ENCODE data around the gene ZNF319.

ZNF319 gene

DNA sequence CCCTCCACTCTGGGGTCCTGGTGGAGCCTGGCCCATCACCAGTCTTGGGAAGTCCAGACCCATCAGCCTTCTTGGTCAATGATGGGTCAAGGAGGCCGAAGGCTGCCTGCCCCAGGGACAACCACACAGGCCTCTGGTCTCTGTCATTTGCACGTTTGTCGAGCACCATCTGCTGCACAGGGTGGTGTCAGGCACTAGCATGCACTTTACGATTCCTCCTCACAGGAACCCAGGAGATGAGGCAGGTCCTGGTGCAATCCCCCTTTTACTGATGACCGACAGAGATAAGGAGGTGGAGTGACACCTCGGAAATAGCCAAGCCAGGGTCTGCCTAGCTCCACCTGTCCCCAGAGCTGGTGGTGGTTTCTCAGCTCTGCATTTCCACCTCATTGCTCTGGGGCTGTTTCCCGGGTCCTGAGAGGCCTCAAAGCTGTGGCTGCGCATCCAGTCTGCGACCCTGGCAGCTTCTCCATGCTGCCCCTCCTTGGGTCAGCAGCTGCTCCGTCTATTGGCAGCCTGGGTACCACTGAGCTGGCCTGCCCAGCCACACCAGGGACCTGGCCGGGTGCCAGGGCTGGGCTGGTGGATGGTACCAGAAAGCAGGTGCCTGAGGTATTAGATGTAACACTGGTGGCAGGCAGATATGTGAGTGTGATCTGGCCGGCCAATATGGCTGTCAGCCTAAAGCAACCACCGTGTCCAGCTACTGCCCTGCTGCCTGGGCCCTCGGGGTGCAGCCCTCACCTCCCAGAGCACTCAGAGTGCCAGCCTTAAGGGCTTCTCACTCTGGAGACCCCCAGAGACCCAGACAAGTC is 35.1 kb upstream of the ZNF319 start:
- TF ChIP-seq, protein P1, sequence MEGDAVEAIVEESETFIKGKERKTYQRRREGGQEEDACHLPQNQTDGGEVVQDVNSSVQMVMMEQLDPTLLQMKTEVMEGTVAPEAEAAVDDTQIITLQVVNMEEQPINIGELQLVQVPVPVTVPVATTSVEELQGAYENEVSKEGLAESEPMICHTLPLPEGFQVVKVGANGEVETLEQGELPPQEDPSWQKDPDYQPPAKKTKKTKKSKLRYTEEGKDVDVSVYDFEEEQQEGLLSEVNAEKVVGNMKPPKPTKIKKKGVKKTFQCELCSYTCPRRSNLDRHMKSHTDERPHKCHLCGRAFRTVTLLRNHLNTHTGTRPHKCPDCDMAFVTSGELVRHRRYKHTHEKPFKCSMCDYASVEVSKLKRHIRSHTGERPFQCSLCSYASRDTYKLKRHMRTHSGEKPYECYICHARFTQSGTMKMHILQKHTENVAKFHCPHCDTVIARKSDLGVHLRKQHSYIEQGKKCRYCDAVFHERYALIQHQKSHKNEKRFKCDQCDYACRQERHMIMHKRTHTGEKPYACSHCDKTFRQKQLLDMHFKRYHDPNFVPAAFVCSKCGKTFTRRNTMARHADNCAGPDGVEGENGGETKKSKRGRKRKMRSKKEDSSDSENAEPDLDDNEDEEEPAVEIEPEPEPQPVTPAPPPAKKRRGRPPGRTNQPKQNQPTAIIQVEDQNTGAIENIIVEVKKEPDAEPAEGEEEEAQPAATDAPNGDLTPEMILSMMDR (conservative IDR thresholded peaks at IDR 0.05) = no peak
- no peak for TF ChIP-seq ZFX (IDR thresholded peaks at IDR 0.05)
- H3K27ac ChIP-seq = no peak overlapping the region

DNA sequence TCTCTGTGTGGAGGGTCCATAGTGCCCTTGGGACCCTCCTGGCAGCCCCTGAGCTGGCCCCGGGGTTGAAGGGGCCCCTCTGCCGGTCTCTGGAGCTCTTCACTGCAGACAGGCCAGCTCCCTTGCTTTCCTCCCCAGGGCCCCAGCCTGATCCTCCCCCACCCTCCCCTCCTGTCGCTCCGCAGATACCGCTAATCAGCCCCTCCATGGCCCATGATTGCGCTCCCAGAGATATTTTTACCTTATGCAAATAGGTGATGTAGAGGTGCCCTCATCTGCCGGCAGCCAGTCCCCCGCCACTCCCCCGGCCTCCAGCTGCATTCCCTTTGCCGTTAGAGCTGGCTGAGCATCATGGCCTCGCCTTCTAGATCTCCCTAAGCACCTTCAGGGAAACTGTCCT is 34.3 kb upstream of the ZNF319 start:
- TF ChIP-seq, protein P1 (conservative IDR thresholded peaks at IDR 0.05) = no peak
- no peak for TF ChIP-seq ZFX (IDR thresholded peaks at IDR 0.05)
- H3K27ac ChIP-seq = no peak overlapping the region

DNA sequence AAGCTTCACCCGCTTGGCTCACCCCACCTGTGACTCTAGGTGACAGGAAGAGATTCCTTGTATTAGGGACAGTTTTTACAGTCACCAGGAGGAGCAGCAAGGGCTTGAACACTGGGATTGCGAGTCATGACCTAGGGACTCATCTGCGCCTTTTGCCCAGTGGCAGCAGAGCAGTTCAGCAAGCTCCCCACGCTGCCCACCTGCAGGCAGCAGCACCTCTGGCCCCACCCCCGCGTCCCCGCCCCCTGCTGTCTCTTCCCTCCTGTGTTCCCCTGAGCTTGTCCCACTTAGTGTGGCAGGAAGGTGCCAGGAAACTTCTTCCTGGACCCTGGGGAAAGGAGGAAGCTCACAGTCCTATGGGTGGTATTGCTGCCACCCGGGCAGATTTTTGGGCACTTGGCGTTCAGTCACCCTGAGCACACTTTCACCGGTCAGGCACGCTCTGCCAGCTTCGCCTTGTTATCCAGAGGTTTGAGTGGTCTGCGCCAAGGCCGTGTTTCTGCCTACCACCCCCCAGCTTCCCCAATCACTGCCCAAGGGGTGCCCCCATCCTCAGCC is 33.7 kb upstream of the ZNF319 start:
- peak overlapping the region; percentile 98 for H3K27ac ChIP-seq
- TF ChIP-seq, protein P1 (conservative IDR thresholded peaks at IDR 0.05) = no peak
- TF ChIP-seq ZFX (IDR thresholded peaks at IDR 0.05) = no peak

DNA sequence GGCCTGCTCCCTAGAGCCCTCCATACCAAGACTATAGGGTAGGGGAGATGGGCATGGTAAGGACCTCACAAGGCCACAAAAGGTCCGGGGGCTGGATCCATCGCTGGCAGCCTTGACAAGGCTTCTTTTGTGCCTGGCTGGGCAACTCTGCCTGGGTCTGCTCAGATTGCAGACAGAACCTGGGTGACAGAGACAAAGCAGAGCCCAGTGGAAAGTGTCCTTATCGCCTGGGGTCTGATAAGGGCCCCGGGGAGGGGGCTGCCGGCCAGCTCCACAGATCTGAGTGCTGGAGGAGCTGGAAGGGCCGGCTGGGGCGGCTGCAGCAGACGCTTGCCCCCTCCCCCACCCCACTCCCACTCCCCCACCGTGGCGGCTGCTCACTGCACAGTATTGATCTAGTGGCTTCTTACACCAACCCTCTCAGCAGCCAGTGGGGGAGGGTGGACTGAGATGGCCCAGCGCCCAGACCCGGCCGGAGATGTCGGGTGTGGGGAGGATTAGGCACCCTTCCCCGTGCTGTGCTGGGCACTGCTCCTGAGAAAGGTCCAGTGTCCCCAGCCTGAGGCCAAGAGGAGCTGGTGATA is 32.3 kb upstream of the ZNF319 start:
- peak overlapping the region; percentile 98 for H3K27ac ChIP-seq
- no peak for TF ChIP-seq ZFX (IDR thresholded peaks at IDR 0.05)
- TF ChIP-seq, protein P1 (conservative IDR thresholded peaks at IDR 0.05) = no peak

DNA sequence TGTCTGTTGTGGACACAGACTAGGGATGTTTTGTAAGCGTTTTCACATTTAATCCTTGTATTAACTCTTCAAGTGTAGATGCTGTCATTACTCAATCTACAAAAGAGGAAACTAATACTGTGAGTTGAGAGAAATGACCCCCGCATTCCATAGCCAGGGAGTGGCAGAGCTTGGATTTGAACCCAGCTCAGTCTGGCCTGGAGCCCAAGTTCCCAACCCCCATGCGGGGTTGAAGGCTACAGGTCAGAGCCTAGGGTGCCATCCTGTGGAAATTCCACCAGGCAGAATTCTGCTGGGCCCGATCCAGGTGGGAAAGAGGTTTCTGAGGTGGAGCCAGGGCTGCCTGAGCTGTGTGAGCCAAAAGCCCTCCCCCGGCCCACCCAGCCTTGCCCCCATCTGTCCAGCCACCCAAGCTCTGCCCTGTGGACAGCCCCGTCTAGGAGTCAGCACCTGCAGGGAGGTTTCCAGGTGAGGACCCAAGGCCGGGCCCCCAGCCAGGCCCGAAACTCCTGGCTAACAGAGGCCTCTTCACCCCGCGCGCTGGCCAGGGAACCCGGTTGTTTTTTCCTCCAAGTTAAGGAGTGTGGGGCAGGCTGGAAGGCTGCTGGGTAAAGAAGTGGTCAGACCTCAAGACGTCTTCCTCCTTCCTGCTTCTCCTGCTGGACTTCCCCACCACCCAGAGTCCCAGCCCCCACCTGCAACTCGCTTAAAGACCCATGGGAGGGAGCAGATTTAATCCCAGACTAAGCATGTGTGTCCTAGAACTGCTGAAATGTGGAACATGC is 30.7 kb upstream of the ZNF319 start:
- no peak for TF ChIP-seq ZFX (IDR thresholded peaks at IDR 0.05)
- TF ChIP-seq, protein P1 (conservative IDR thresholded peaks at IDR 0.05) = no peak
- peak overlapping the region; percentile 98 for H3K27ac ChIP-seq

DNA sequence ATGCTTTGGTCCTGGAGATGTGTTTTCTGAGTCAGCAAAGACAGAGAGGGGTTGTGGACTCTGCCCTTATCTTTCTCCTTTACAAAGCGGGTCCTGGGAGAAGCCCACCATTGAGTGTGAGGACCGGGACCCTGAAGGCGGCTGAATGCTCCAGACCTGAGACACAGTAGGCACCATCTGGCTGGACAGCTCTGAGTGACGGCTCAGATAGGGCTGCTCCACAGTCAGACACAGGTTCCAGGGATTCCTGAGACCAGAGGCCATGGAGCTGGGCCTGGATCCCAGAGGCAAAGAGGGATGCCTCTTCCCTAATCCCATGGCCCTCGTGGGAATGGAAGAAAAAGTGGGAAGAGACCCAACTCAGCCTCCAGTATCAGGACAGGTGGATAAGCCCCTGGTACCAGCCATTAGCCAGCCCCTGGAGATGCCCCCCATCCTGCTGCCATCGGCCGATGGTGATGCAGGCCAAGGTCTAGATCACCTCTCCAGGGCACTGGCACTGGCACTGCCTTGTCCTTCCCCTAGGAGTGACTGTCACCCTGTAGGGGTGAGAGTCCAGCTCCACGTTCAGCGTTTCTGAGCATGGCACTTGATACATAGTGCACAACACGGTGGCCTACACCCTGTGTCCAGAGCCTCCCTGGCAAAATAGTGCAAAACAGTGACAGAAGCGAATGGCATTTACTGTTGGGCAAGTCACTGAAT is 29.8 kb upstream of the ZNF319 start:
- TF ChIP-seq ZFX (IDR thresholded peaks at IDR 0.05) = no peak
- TF ChIP-seq, protein P1 (conservative IDR thresholded peaks at IDR 0.05) = no peak
- peak overlapping the region; percentile 98 for H3K27ac ChIP-seq
